Fibroblast of gingiva (primary cell): ENCODE data around the gene PPP1R12B.
"Not testable (repeated sequence)": the region's sequence is repeated elsewhere in the genome, so short reads cannot be mapped to it uniquely, and the experiment has no call there.

Experiments
- DNase-seq: peaks from one replicate; pipeline ENCODE4 v3.0.0-alpha.2; 2011; ENCODE audit warnings: low read depth

PPP1R12B gene

GRCh38 chr1:202584707-202585589 lies 236.4 kb downstream of the PPP1R12B start:
- no peak for DNase-seq

GRCh38 chr1:202585590-202585933 lies 237.1 kb downstream of the PPP1R12B start:
- peak; percentile 21 for DNase-seq

- no peak for DNase-seq
Measured at GRCh38 chr1:202586018-202586821, 237.7 kb downstream of the PPP1R12B start.

DNA sequence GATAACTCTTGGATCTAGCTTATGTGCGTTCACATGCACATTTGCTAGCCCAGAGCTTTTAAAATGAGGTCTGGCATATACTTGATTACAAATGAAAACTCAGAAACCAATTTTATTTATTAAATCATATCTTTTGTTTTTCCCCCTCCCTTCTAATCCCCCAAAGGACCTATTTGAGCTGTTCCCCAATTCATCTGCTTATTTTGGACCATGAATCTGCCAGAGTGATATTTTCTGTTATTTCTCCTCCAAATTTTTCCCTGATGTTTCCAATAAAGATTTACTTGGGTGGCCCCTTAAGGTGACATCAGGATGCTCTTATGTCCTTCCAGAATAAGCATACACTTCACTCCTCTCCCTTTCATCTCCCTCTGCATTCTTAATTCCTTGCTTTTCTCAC lies 238.4 kb downstream of the PPP1R12B start:
- no peak for DNase-seq

- no peak for DNase-seq
Measured at GRCh38 chr1:202587859-202588485, 239.5 kb downstream of the PPP1R12B start.

- no peak for DNase-seq
Measured at GRCh38 chr1:202588503-202589189, 240.1 kb downstream of the PPP1R12B start.

DNA sequence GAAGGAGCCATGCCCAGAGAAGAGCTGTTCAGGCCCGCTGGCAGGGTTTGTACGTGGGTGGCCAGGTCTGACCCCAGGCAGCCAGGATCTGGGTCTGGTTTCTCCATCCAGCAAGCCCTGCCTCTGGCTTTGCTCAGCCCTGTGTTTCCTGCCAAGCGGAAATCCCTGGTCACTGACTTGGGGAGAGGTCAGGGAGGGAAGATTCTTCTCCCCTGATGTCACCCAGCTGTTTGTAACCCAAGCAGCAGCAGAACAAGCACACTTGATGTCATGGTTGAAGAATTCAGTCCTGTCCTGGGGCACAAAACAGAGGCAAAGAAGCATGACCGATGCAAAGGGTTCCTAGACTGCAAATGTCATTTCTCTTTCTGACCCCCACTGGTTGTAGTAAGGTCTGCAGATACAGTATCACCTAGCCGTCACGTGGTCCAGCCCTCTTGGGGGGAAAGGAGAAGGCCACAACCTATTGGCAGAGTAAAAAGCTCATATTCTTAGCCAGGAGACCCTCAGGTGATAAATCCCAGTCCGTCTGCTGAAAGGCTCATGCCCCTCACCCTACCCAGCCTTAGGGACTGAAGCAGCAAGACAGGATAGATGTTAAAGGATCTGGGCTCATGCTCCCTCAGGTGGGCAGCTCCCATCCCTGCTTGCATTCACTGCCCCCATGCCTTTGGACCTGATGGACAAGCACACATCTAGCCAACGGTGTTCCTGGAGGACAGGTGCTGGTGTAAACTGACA lies 240.9 kb downstream of the PPP1R12B start:
- DNase-seq, result peak; percentile 97

DNA sequence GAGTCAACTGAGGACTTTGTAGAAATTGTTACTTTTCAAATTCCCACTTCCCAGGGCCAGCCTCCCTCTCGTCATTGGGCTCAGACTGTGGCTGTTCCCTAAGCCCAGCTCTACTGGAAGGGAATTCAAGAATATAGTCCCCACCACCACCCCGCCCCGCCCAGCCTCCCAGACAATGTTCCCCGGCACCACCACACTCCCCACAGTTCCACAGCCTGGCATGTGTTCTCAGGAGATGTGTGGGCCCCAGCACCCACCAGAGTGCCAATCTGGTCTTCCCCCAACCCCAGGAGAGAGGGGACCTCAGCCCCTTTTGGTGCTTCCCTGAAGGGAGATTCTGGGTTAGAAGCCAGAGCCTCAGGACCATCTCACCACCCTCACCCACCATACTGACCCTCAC lies 241.6 kb downstream of the PPP1R12B start:
- DNase-seq, result no peak

- no peak for DNase-seq
Measured at GRCh38 chr1:202590975-202591411, 242.5 kb downstream of the PPP1R12B start.

DNA sequence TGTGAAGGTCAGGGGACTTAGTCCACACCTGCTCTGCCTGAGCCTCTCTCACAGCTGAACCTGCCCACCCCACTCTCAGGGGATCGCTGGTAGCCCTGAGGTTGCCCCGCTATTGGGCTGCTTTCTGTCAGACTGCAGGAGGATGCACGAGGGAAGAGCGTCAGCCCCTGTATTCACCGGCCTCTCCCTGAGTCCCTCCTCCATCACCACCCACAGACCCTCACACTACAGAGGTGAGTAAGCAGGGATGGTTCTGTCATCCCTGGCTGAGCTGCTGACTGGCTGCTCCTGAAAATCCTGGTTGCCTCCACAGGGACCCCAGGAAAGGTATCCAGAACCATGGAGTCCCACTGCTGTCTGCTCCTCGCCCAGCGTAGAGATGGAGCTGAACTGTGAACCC lies 243.0 kb downstream of the PPP1R12B start:
- DNase-seq, result no peak

- DNase-seq, result no peak
Measured at GRCh38 chr1:202592146-202592545, 243.6 kb downstream of the PPP1R12B start.

- DNase-seq, result no peak
Measured at GRCh38 chr1:202593845-202594244, 245.3 kb downstream of the PPP1R12B start.

DNA sequence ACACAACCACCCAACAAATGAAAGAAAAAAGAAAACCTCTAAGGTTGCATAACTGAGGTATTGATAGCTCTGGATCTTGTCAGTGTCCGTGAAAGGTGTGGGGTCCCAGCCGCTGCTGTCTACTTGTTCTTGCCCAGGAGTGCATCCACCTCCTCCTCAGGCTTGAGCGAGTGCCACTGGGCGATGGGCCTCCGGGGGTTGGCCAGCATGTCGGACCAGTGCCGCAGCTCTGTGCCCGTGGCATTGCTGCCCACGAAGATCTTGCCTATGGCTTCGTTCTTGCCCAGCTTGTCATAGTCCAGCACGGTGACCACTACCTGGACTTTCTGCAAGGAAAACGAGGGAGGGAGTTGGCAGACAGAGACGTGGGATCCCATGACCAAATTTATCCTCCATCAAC lies 248.1 kb downstream of the PPP1R12B start:
- DNase-seq, result no peak

DNA sequence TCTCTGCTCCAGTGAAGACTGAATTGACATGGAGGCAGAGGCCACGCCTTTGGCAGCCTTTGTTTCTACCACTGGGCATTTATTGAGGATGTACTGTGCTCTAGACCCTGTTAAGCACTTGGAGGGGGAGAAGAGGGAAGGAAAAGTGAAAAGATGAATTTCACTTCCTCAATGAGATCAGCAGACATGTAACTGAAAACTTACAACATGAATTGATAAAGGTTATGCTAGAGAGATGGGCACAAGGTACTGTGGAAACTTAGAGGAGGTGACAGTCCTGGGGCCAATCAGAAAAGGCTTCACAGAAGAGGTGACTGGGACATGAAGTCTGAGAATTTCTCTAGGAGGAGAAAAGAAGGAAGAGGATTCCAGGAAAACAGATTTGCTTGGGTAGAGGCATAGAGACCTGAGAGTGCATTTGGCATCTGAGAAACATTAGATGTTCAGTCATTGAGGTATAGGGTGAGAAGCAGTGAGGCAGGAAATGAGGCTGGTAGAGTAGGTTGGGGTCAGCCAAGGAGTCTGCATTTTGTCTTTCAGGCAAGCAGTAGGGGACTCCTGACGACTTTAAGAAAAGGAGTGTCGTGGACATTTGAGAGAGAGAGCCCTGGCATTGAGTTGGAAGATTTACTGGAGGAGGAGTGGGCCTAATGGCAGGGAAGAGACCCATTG lies 248.7 kb downstream of the PPP1R12B start:
- no peak for DNase-seq

- DNase-seq, result peak; percentile 70
Measured at GRCh38 chr1:202599669-202600431, 251.4 kb downstream of the PPP1R12B start.

- no peak for DNase-seq
Measured at GRCh38 chr1:202600432-202601041, 252.0 kb downstream of the PPP1R12B start.

- no peak for DNase-seq
Measured at GRCh38 chr1:202603435-202603834, 254.9 kb downstream of the PPP1R12B start.

GRCh38 chr1:202605515-202605914 lies 257.0 kb downstream of the PPP1R12B start:
- no peak for DNase-seq

- not testable (repeated sequence) for DNase-seq
Measured at GRCh38 chr1:202612036-202612435, 263.5 kb downstream of the PPP1R12B start.

DNA sequence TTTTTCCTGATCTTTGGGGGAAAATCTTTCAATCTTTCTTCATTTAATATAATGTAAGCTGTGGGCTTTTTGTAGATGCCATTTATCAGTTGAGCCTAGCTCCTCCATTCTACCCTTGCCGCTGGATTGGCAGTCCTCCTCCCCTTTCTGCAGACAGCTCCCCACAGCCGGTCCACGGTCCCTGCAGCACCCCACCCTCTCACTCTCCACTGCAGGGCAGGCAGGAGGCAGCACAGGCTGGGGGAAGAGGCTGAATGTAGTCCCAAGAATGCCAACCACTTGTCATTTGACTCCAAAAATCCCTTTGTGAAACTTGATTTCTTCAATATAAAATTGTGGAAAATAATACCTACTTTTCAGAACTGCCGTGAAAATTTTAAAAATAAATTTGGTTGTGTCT lies 265.1 kb downstream of the PPP1R12B start:
- no peak for DNase-seq
